ENCODE data around the gene DCAF5. TPM values are rescaled to one million over a fixed set of nuclear protein-coding genes. Genes with fewer than 3 reads are reported as not detected.
A peak's percentile ranks its signal among the peaks of the same experiment; 100 is the strongest.

The DCAF5 gene
- total and polyA plus RNA-seq, 2 of the 13 experiments (the other 11 are each of a cell fraction or from before 2014, with no cell fraction given): 13.4 to 31.6 TPM

DNA sequence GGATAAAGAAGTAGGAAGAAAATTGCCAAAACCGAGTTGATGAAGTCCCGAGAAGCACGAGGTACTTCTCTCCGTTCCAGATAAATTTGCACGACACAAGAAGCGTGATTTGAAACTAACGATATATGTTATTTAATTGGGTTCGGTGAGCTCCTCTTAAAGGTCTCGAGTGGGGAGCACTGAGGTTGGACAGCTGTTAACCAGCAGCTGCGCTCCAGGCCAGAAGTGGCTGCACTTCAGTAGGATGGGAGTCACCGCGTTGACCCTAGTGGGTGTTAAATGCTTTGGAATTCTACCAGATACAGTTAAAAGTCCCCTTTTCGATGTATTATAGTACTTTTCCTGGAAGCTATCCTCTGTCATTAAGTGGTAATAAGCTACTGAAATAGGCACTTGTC, 953 bp upstream of the DCAF5 start:
- Histone ChIP-seq H3K4me1 (ENCODE audit: insufficient read depth, low read length) (peaks cover 51% of the 10 kb centered on the region), H3K9me3 (ENCODE audit: low read length) (no peaks in the 10 kb centered on the region), H4K20me1 (ENCODE audit: insufficient read depth, low read length) (no peaks in the 10 kb centered on the region), H3K4me3 (replicated peaks in 1 of 3; ENCODE audit: insufficient read depth in 1 of 3, low read depth in 2 of 3, low read length in 3 of 3) (peak overlapping the region; percentile 95 to 99 (median 96)), H3K79me2 (ENCODE audit: insufficient read depth, low read length) (peaks cover 33% of the 10 kb centered on the region), H3K27me3 (ENCODE audit: control insufficient read depth in 1 of 2, insufficient read depth in 2 of 2, low read length in 2 of 2) (no peaks in the 10 kb centered on the region; a peak in 1 of 5 replicates), H3K9ac (ENCODE audit: insufficient read depth, low read depth, low read length) (peak overlapping the region; percentile 94; the same call in 1 of the 2 replicates), H3K36me3 (replicated peaks in 1 of 2; ENCODE audit: control insufficient read depth in 1 of 2, insufficient read depth in 2 of 2, low read length in 2 of 2) (no peaks in the 10 kb centered on the region), H3K4me2 (ENCODE audit: low read depth, low read length) (peak overlapping the region; percentile 96), H3K27ac (ENCODE audit: extremely low read length, insufficient read depth, low read length) (peak overlapping the region; percentile 90), H2AFZ (ENCODE audit: low read length) (peak overlapping the region; percentile 71)
- intact Hi-C loops (cut with micrococcal nuclease; ENCODE audit: unreplicated experiment) (loop anchor here (2.0 kb wide), 1 partner anchor 37 kb away; the partner anchor contains the start of gene EXD2), in situ Hi-C loops (cut with HindIII; ENCODE audit: extremely low pct_ligation_motif_present, low pct_unique_long_range_greater_than_20kb) (no loop called here)
- POLR2A ChIA-PET: interaction anchor here (1.8 to 2.4 kb wide), 2 partner anchors 36 to 38 kb away, joined by 5 to 12 read pairs; partner anchors contain the start of gene EXD2
- CTCF ChIA-PET (ENCODE audit: low intra/inter-chr PET ratio, low total read pairs): no interaction called here
- FAIRE-seq (no peak), ATAC-seq (no peak), DNase-seq (ENCODE audit: low spot score) (peak; percentile 9)
- WGBS (ENCODE audit: low lambda C conversion rate): under 1% methylated on average over 10 of the region's 13 CpGs
- BruUV-seq (replicated peaks): TSS peak; percentile 88
- TF ChIP-seq PBX2 (CRISPR knock-in tag; IDR thresholded peaks at IDR 0.05) (no peak), TFAP4 (IDR thresholded peaks at IDR 0.05; ENCODE audit: borderline replicate concordance, low read depth) (peak; percentile 48; the same call in 1 of the 2 replicates), GATAD1 (CRISPR knock-in tag; IDR thresholded peaks at IDR 0.05) (0 out of 2 replicates have a peak, but pooled peaks have one; percentile 1), ZFP36L2 (CRISPR knock-in tag; IDR thresholded peaks at IDR 0.05) (no peak), ZFX (CRISPR knock-in tag; IDR thresholded peaks at IDR 0.05; ENCODE audit: low read depth) (no peak), HNF1B (CRISPR knock-in tag; IDR thresholded peaks at IDR 0.05) (no peak), ZNF777 (CRISPR knock-in tag; IDR thresholded peaks at IDR 0.05) (no peak)
- TF ChIP-seq, protein P1, sequence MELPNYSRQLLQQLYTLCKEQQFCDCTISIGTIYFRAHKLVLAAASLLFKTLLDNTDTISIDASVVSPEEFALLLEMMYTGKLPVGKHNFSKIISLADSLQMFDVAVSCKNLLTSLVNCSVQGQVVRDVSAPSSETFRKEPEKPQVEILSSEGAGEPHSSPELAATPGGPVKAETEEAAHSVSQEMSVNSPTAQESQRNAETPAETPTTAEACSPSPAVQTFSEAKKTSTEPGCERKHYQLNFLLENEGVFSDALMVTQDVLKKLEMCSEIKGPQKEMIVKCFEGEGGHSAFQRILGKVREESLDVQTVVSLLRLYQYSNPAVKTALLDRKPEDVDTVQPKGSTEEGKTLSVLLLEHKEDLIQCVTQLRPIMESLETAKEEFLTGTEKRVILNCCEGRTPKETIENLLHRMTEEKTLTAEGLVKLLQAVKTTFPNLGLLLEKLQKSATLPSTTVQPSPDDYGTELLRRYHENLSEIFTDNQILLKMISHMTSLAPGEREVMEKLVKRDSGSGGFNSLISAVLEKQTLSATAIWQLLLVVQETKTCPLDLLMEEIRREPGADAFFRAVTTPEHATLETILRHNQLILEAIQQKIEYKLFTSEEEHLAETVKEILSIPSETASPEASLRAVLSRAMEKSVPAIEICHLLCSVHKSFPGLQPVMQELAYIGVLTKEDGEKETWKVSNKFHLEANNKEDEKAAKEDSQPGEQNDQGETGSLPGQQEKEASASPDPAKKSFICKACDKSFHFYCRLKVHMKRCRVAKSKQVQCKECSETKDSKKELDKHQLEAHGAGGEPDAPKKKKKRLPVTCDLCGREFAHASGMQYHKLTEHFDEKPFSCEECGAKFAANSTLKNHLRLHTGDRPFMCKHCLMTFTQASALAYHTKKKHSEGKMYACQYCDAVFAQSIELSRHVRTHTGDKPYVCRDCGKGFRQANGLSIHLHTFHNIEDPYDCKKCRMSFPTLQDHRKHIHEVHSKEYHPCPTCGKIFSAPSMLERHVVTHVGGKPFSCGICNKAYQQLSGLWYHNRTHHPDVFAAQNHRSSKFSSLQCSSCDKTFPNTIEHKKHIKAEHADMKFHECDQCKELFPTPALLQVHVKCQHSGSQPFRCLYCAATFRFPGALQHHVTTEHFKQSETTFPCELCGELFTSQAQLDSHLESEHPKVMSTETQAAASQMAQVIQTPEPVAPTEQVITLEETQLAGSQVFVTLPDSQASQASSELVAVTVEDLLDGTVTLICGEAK (IDR thresholded peaks at IDR 0.05): no peak
- TF ChIP-seq, protein P1 (CRISPR knock-in tag; IDR thresholded peaks at IDR 0.05): no peak

All from HepG2 (cell line).